Measurements from ENCODE around the gene NLK. TPM values are rescaled to one million over a fixed set of nuclear protein-coding genes. Genes with fewer than 3 reads are reported as not detected.

Gene NLK
- total and polyA plus RNA-seq, 4 donors, result 7.1 to 27.0 (median 12.1) TPM

DNA sequence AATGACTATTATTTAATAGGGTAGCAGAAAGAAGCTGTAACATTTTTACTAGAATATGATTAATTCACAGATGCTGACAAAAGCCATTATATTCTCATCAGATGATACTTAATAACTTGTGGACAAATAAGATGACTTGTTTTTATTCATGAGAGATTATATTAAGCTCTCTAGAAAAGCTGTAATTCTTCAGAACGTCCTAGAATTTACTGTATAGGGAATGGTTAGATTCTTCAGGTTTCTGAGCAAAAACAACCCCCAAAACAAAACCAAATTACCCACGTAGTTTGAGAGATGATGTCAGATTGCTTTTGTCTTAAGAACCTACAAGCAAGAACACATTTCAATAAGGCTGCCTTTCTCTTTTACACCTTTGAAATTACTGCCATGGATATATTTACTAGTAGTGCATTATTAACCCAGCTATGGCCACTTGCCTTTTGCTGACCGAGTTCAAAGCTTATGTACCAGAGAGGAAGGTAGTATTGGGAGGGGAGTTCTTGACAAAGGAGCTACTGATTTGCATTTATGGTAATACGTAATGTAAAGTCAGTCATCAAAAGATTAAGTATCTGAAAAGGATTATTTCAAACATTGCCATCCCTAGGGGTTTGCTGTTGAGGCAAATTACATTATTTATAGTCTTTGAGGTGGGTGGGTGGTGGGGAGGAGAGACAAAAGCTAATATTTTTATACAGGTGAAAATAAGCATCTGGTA lies 51.7 kb downstream of the NLK start:
- no peaks in the 10 kb centered on the region for H3K9me3 ChIP-seq (ENCODE audit: control insufficient read depth in 4 of 4, insufficient read depth in 3 of 4, low read length in 3 of 4)

DNA sequence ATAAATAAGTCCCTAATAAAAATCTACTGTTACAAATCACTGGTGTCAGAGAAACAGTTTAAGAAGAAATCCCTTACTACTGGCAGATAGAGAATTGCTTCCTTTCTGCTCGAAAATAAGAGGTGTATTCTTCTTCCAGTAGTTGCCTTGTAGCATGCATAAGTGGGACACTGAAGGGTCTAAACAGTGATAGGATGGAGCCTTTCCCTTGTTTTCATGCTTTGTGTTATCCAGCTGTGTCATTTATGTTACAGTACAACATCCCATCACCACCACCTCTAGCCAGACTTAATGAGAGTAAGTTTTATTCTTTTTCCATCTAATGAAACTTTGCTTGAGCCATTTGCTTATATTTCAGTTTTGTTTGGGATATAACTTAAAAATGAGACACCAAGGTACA lies 54.3 kb downstream of the NLK start:
- no peak for TF ChIP-seq CTCF (IDR thresholded peaks at IDR 0.05; ENCODE audit: control extremely low read depth, extremely low read depth)
- no peaks in the 10 kb centered on the region for H3K36me3 ChIP-seq (ENCODE audit: control insufficient read depth in 4 of 4, insufficient read depth in 4 of 4, low read length in 4 of 4)
- H3K27me3 ChIP-seq (ENCODE audit: control insufficient read depth in 3 of 3, insufficient read depth in 3 of 3, low read length in 2 of 3), result no peaks in the 10 kb centered on the region
- H3K4me3 ChIP-seq, result no peak overlapping the region
- H3K9ac ChIP-seq (ENCODE audit: insufficient read depth in 1 of 2, low read length in 2 of 2), result no peak overlapping the region
- no peak for ATAC-seq (ENCODE audit: insufficient read depth, low FRiP score)
- no peaks in the 10 kb centered on the region for H3K9me3 ChIP-seq (ENCODE audit: control insufficient read depth in 4 of 4, insufficient read depth in 3 of 4, low read length in 3 of 4)
- DNase-seq, result peak in 2 of 3 donors; percentile 36 to 60
- peaks cover 0 to 18% (median 3%) of the 10 kb centered on the region in 5 donors for H3K4me1 ChIP-seq (ENCODE audit: control insufficient read depth in 5 of 5, insufficient read depth in 5 of 5, low read length in 5 of 5)
- no peak overlapping the region for H3K27ac ChIP-seq (ENCODE audit: low read depth in 1 of 2, low read length in 1 of 2)
- 83 to 85% methylated on average over 1 of the region's 1 CpG for WGBS, 2 donors

More for the DNA sequence above, 51.7 kb downstream of the NLK start:
- Histone ChIP-seq H3K27me3 (ENCODE audit: control insufficient read depth in 3 of 3, insufficient read depth in 3 of 3, low read length in 2 of 3) (no peaks in the 10 kb centered on the region), H3K9ac (ENCODE audit: insufficient read depth in 1 of 2, low read length in 2 of 2) (no peak overlapping the region), H3K4me1 (ENCODE audit: control insufficient read depth in 5 of 5, insufficient read depth in 5 of 5, low read length in 5 of 5) (peaks cover 0 to 18% (median 3%) of the 10 kb centered on the region in 5 donors), H3K27ac (ENCODE audit: low read depth in 1 of 2, low read length in 1 of 2) (no peak overlapping the region), H3K4me3 (no peak overlapping the region), H3K36me3 (ENCODE audit: control insufficient read depth in 4 of 4, insufficient read depth in 4 of 4, low read length in 4 of 4) (no peaks in the 10 kb centered on the region)
- TF ChIP-seq CTCF (IDR thresholded peaks at IDR 0.05; ENCODE audit: control extremely low read depth, extremely low read depth), result no peak
- 84 to 91% methylated on average over 4 of the region's 4 CpGs for WGBS, 2 donors
- ATAC-seq (ENCODE audit: insufficient read depth, low FRiP score), result no peak
- no peak for DNase-seq

DNA sequence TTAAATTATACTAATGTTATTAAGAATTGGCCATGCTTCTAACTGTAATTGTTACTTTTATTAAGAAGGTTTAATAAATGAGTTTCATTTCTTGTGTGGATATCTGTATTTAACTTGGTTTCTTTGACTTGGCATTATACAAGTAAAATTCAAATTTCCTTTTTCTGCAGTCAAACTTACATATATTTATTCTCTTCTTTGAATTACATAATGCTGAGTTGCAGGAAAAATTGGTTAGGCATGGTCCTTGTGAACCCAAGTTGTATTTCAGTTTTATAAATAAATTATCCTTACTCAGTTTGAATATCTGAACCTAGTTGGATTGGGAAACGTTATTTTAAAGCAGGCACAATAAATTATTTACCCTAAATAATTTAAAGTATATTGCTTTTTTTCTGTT lies 54.8 kb downstream of the NLK start:
- TF ChIP-seq CTCF (IDR thresholded peaks at IDR 0.05; ENCODE audit: control extremely low read depth, extremely low read depth), result no peak
- 76 to 83% methylated on average over 1 of the region's 1 CpG for WGBS, 2 donors

More for the DNA sequence above, 54.8 kb downstream of the NLK start:
- no peaks in the 10 kb centered on the region for H3K9me3 ChIP-seq (ENCODE audit: control insufficient read depth in 4 of 4, insufficient read depth in 3 of 4, low read length in 3 of 4)
- H3K9ac ChIP-seq (ENCODE audit: insufficient read depth in 1 of 2, low read length in 2 of 2), result no peak overlapping the region
- H3K27me3 ChIP-seq (ENCODE audit: control insufficient read depth in 3 of 3, insufficient read depth in 3 of 3, low read length in 2 of 3), result no peaks in the 10 kb centered on the region
- DNase-seq (no peak), ATAC-seq (ENCODE audit: insufficient read depth, low FRiP score) (no peak)
- H3K4me1 ChIP-seq (ENCODE audit: control insufficient read depth in 5 of 5, insufficient read depth in 5 of 5, low read length in 5 of 5), result peaks cover 0 to 18% (median 3%) of the 10 kb centered on the region in 5 donors
- no peak overlapping the region for H3K27ac ChIP-seq (ENCODE audit: low read depth in 1 of 2, low read length in 1 of 2)
- no peaks in the 10 kb centered on the region for H3K36me3 ChIP-seq (ENCODE audit: control insufficient read depth in 4 of 4, insufficient read depth in 4 of 4, low read length in 4 of 4)
- no peak overlapping the region for H3K4me3 ChIP-seq

Data from lung (tissue), 12 donors.